Activated B cell treated with CpG ODN at 0.5 μM for 24 hours (primary cell): ENCODE results near the gene KCND3. TPM values are rescaled to one million over a fixed set of nuclear protein-coding genes. Genes with fewer than 3 reads are reported as not detected.

ENCODE experiments used
- ATAC-seq: fragments of 200-7000 bp; cut with Tn5 transposase; one replicate; pipeline ENCODE4 v1.10.0; 2021; ENCODE audit warnings: low read depth, mild to moderate bottlenecking, moderate library complexity
- CTCF ChIA-PET: fragments of 350-600 bp; sonication (Branson Sonifier 250); formaldehyde crosslinking; loops from one replicate; lab custom pipeline; 2021; ENCODE audit warnings: antibody characterized with exemption; lab: Charles Lee
- POLR2A ChIA-PET: fragments of 350-600 bp; sonication (Branson Sonifier 250); formaldehyde crosslinking; loops from one replicate; lab custom pipeline; 2021; ENCODE audit warnings: antibody characterized with exemption; lab: Charles Lee
- DNase-seq: peaks from one replicate; pipeline ENCODE4 v3.0.0; 2022
- H3K27ac Mint-ChIP-seq: one replicate; pipeline ENCODE4 v1.8.0; 2020; ENCODE audit warnings: mixed read lengths
- H3K27me3 Mint-ChIP-seq: one replicate; pipeline ENCODE4 v1.8.0; 2021; ENCODE audit warnings: mixed read lengths
- H3K36me3 Mint-ChIP-seq: one replicate; pipeline ENCODE4 v1.8.0; 2021; ENCODE audit warnings: low read depth, mixed read lengths
- H3K4me1 Mint-ChIP-seq: one replicate; pipeline ENCODE4 v1.8.0; 2021; ENCODE audit warnings: mixed read lengths
- H3K4me3 Mint-ChIP-seq: one replicate; pipeline ENCODE4 v1.8.0; 2020; ENCODE audit warnings: mild to moderate bottlenecking, mixed read lengths
- H3K9me3 Mint-ChIP-seq: one replicate; pipeline ENCODE4 v1.8.0; 2020; ENCODE audit warnings: mixed read lengths
- intact Hi-C: fragments of 100-400 bp; cut with micrococcal nuclease; formaldehyde crosslinking; loops from one replicate; pipeline ENCODE4 v1.15.1; 2024
- total RNA-seq: library from RNA; stranded (reverse); gene quantifications from 2 replicates; pipeline ENCODE4 v1.2.3, GENCODE V29; 2022
- TF ChIP-seq, protein P1 (sequence below): fragments of 200-600 bp; IDR thresholded peaks from one replicate; pipeline ENCODE4 v1.8.0; 2022; ENCODE audit warnings: antibody characterized with exemption, mild to moderate bottlenecking

The KCND3 gene
- total RNA-seq, 1 donor from 2014 or later = 0.04 TPM

- Mint-ChIP-seq H3K27me3 (no peaks in the 10 kb centered on the region), H3K4me3 (no peak overlapping the region), H3K36me3 (peaks cover 8% of the 10 kb centered on the region), H3K9me3 (peaks cover 2% of the 10 kb centered on the region), H3K4me1 (peaks cover 9% of the 10 kb centered on the region), H3K27ac (no peak overlapping the region)
- ChIA-PET CTCF (interaction anchor here (0.8 kb wide), 1 partner anchor 243 kb away, joined by 3 read pairs; no protein-coding TSS in a partner anchor), POLR2A (interaction anchor here (1.7 kb wide), 1 partner anchor 11 kb away, joined by 6 read pairs; the partner anchor contains the start of gene INKA2)
- intact Hi-C loops = no loop called here
- DNase-seq (no peak), ATAC-seq (no peak)
- TF ChIP-seq, protein P1, sequence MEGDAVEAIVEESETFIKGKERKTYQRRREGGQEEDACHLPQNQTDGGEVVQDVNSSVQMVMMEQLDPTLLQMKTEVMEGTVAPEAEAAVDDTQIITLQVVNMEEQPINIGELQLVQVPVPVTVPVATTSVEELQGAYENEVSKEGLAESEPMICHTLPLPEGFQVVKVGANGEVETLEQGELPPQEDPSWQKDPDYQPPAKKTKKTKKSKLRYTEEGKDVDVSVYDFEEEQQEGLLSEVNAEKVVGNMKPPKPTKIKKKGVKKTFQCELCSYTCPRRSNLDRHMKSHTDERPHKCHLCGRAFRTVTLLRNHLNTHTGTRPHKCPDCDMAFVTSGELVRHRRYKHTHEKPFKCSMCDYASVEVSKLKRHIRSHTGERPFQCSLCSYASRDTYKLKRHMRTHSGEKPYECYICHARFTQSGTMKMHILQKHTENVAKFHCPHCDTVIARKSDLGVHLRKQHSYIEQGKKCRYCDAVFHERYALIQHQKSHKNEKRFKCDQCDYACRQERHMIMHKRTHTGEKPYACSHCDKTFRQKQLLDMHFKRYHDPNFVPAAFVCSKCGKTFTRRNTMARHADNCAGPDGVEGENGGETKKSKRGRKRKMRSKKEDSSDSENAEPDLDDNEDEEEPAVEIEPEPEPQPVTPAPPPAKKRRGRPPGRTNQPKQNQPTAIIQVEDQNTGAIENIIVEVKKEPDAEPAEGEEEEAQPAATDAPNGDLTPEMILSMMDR = no peak
These were observed 238.6 kb downstream of the KCND3 start for GRCh38 chr1:111750856-111751255.

GRCh38 chr1:111749628-111750027, 239.8 kb downstream of the KCND3 start:
- no peak for DNase-seq
- H3K4me3 Mint-ChIP-seq = no peak overlapping the region
- H3K36me3 Mint-ChIP-seq = no peaks in the 10 kb centered on the region
- H3K27ac Mint-ChIP-seq = no peak overlapping the region
- POLR2A ChIA-PET = no interaction called here
- ATAC-seq = no peak
- H3K9me3 Mint-ChIP-seq = peaks cover 2% of the 10 kb centered on the region
- TF ChIP-seq, protein P1 = no peak
- peaks cover 2% of the 10 kb centered on the region for H3K4me1 Mint-ChIP-seq
- H3K27me3 Mint-ChIP-seq = no peaks in the 10 kb centered on the region
- CTCF ChIA-PET = interaction anchor here (1.0 to 7.5 kb wide), 4 partner anchors 13 to 267 kb away, joined by 3 to 60 read pairs (median 4); no protein-coding TSS in a partner anchor
- intact Hi-C loops = no loop called here

- Mint-ChIP-seq H3K4me1 (no peaks in the 10 kb centered on the region), H3K27ac (no peak overlapping the region), H3K4me3 (no peak overlapping the region), H3K9me3 (peaks cover 2% of the 10 kb centered on the region), H3K36me3 (no peaks in the 10 kb centered on the region), H3K27me3 (no peaks in the 10 kb centered on the region)
- ChIA-PET CTCF (interaction anchor here (1.0 to 7.5 kb wide), 10 partner anchors 8 to 271 kb away, joined by 3 to 60 read pairs (median 4); partner anchors contain the start of genes ADORA3, INKA2 and TMIGD3), POLR2A (interaction anchor here (0.6 to 1.4 kb wide), 4 partner anchors 33 to 1328 kb away, joined by 4 to 5 read pairs (median 5); partner anchors contain the start of gene WDR77)
- TF ChIP-seq, protein P1 = no peak
- ATAC-seq = no peak
- intact Hi-C loops = loop anchor here (1.0 to 2.0 kb wide), 4 partner anchors 7 to 267 kb away; partner anchors contain the start of gene DDX20
- no peak for DNase-seq
These were observed 241.5 kb downstream of the KCND3 start for GRCh38 chr1:111747947-111748346.

DNA sequence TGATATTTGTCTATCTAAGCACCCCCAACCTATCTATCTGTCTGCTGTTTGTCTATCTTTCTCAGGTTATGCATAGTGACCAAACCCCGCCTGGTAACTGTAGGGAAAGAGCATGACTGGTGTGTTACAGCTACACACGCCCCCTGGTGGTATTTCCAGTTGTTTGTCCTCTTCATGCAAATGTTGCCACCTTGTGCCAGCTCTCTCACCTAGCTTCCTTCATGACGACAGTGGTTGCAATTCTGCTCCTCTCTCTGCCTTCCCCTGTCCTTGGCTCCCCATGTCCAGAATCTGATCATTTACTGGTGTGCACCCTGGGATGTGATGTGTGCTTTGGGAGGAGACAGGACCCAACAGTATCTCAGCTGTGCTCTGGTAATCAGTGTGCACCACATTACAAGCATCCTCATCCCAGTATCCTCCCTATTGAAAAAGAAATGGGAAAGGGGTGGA, 242.2 kb downstream of the KCND3 start:
- TF ChIP-seq, protein P1 = no peak
- ATAC-seq (peak; percentile 77), DNase-seq (no peak)
- H3K4me1 Mint-ChIP-seq = no peaks in the 10 kb centered on the region
- H3K4me3 Mint-ChIP-seq = no peak overlapping the region
- no peaks in the 10 kb centered on the region for H3K36me3 Mint-ChIP-seq
- H3K27ac Mint-ChIP-seq = no peak overlapping the region
- peaks cover 2% of the 10 kb centered on the region for H3K9me3 Mint-ChIP-seq
- intact Hi-C loops = loop anchor here (1.0 to 2.0 kb wide), 4 partner anchors 8 to 266 kb away; partner anchors contain the start of gene DDX20
- CTCF ChIA-PET = interaction anchor here (0.7 to 7.5 kb wide), 15 partner anchors 8 to 341 kb away, joined by 3 to 60 read pairs (median 3); partner anchors contain the start of genes ADORA3, INKA2 and TMIGD3
- POLR2A ChIA-PET = interaction anchor here (0.6 to 1.4 kb wide), 6 partner anchors 9 to 1328 kb away, joined by 3 to 5 read pairs (median 4); partner anchors contain the start of gene WDR77
- H3K27me3 Mint-ChIP-seq = no peaks in the 10 kb centered on the region

DNA sequence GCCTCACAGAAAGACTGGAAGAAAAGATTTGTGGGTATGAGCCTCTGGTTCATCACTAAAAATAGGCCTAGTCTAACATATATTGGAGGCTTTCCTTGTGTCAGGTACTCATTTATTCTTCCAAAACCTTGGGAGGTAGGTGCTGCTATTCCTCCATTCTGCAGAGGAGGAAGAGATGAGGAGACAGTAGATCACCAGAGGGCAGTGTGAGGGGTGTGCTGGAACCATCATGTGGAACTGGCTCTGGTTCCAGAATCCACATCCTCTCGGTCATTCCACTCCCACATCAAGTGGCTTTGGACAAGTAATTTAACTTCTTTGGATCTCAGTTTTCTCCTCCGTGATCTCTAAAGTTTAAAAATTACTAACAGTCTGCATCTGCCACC, 242.9 kb downstream of the KCND3 start:
- no peak for DNase-seq
- intact Hi-C loops = loop anchor here (2.0 kb wide), 1 partner anchor 238 kb away; no protein-coding TSS in a partner anchor

More for the DNA sequence above, 242.9 kb downstream of the KCND3 start:
- Mint-ChIP-seq H3K27ac (no peak overlapping the region), H3K4me3 (no peak overlapping the region), H3K9me3 (peaks cover 2% of the 10 kb centered on the region), H3K27me3 (no peaks in the 10 kb centered on the region), H3K4me1 (no peaks in the 10 kb centered on the region), H3K36me3 (no peaks in the 10 kb centered on the region)
- POLR2A ChIA-PET = interaction anchor here (0.9 to 1.4 kb wide), 5 partner anchors 8 to 298 kb away, joined by 3 to 5 read pairs (median 5); partner anchors contain the start of gene WDR77
- CTCF ChIA-PET = interaction anchor here (0.7 to 7.5 kb wide), 12 partner anchors 19 to 340 kb away, joined by 3 to 60 read pairs (median 4); no protein-coding TSS in a partner anchor
- TF ChIP-seq, protein P1 = no peak
- no peak for ATAC-seq
